ENCODE results near the gene ZNF205. TPM values are rescaled to one million over a fixed set of nuclear protein-coding genes. Genes with fewer than 3 reads are reported as not detected.

The ZNF205 gene
- total and polyA plus RNA-seq, 2 of the 4 experiments (the other 2 are of a cell fraction) = 8.2 to 12.7 TPM

DNA sequence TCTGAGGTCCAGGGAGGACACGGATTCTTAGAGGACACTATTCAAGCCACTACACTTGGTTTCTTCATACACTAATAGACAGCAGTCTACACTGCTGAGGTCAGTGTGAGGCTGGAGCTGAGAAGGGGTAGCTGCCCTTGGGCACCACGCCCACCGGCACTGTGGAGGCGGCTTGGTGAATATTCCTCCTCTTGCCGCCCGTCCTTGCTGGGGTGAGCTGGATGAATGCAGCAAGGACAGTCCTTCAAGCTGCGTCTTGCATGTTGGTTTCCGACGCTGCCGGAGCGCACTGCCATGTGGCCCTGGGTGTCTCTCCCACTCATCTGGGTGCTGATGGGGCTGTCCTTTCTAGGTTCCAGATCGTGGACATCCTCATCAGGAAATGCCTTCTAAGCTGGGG is 2.6 kb downstream of the ZNF205 start:
- Histone ChIP-seq H3K56ac (ENCODE audit: extremely low read depth, insufficient read depth, low read length) (no peak overlapping the region), H3K23ac (ENCODE audit: low read depth, low read length) (no peak overlapping the region; the same call in 1 of the 2 replicates), H4K5ac (ENCODE audit: low read depth, low read length) (no peak overlapping the region), H3K9me1 (ENCODE audit: insufficient read depth, low read length) (peaks cover 2% of the 10 kb centered on the region; the same call in 1 of the 2 replicates), H4K20me1 (ENCODE audit: insufficient read depth, low read length) (no peaks in the 10 kb centered on the region), H4K8ac (ENCODE audit: low read depth in 2 of 2, low read length in 2 of 2) (no peak overlapping the region), H3K4ac (ENCODE audit: low read depth, low read length) (no peak overlapping the region), H2AFZ (replicated peaks; ENCODE audit: low read length, poor library complexity) (no peak overlapping the region), H2BK20ac (ENCODE audit: low read depth, low read length) (no peak overlapping the region), H2AK9ac (replicated peaks; ENCODE audit: low read depth, low read length, poor library complexity) (no peak overlapping the region), H3K4me3 (ENCODE audit: insufficient read depth, low read depth, low read length) (no peak overlapping the region), H3K14ac (replicated peaks; ENCODE audit: low read depth, low read length) (no peak overlapping the region), H3K79me1 (ENCODE audit: low read depth in 1 of 2, low read length in 2 of 2) (peaks cover 27 to 34% of the 10 kb centered on the region in 2 experiments), H3K4me1 (ENCODE audit: control insufficient read depth, insufficient read depth, low read length) (peaks cover 9% of the 10 kb centered on the region), H3K27ac (ENCODE audit: insufficient read depth, low read length) (no peak overlapping the region), H3K9me3 (ENCODE audit: control insufficient read depth, insufficient read depth, low read length) (no peaks in the 10 kb centered on the region), H3K4me2 (ENCODE audit: low read depth, low read length) (no peak overlapping the region), H3K18ac (ENCODE audit: low read depth, low read length) (no peak overlapping the region), H3K9ac (ENCODE audit: low read depth, low read length) (no peak overlapping the region), H4K91ac (ENCODE audit: insufficient read depth, low read depth, low read length) (no peak overlapping the region), H2BK5ac (ENCODE audit: low read depth, low read length, poor library complexity, severe bottlenecking) (no peak overlapping the region), H2BK15ac (ENCODE audit: low read depth, low read length) (no peak overlapping the region), H3K36me3 (ENCODE audit: control insufficient read depth, insufficient read depth, low read length) (peaks cover 36% of the 10 kb centered on the region), H2BK120ac (ENCODE audit: low read depth, low read length) (no peak overlapping the region), H2AK5ac (ENCODE audit: low read depth, low read length) (no peak overlapping the region), H3K27me3 (ENCODE audit: control insufficient read depth, insufficient read depth, low read length) (no peaks in the 10 kb centered on the region)
- POLR2A ChIA-PET (ENCODE audit: unreplicated experiment) = no interaction called here
- CTCF ChIA-PET = no interaction called here
- no TSS peak for BruUV-seq (replicated peaks)
- dilution Hi-C loops (cut with HindIII; ENCODE audit: low sequenced_read_pairs, unreplicated experiment) = no loop called here
- WGBS, 2 experiments (ENCODE audit: extremely low coverage in 2 of 2, insufficient read length in 1 of 2) = 82% methylated on average over 5 of the region's 12 CpGs; no CpG with 5 or more reads in 1 of the 2 experiments
- in situ Hi-C loops (cut with MboI; ENCODE audit: low sequenced_read_pairs) = no loop called here
- no peak for ATAC-seq (ENCODE audit: low read depth)
- intact Hi-C loops (cut with micrococcal nuclease) = no loop called here
- TF ChIP-seq, protein P1, sequence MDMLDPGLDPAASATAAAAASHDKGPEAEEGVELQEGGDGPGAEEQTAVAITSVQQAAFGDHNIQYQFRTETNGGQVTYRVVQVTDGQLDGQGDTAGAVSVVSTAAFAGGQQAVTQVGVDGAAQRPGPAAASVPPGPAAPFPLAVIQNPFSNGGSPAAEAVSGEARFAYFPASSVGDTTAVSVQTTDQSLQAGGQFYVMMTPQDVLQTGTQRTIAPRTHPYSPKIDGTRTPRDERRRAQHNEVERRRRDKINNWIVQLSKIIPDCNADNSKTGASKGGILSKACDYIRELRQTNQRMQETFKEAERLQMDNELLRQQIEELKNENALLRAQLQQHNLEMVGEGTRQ (IDR thresholded peaks at IDR 0.05; ENCODE audit: low read depth, low read length) = no peak
- TF ChIP-seq POLR2A (IDR thresholded peaks at IDR 0.05; ENCODE audit: low read depth, low read length) (no peak), BHLHE40 (IDR thresholded peaks at IDR 0.05; ENCODE audit: low read depth, low read length) (no peak), NFE2L2 (IDR thresholded peaks at IDR 0.05; ENCODE audit: low read depth, low read length) (no peak), RAD21 (IDR thresholded peaks at IDR 0.05; ENCODE audit: low read length) (no peak), RCOR1 (IDR thresholded peaks at IDR 0.05; ENCODE audit: insufficient replicate concordance, low read length) (no peak), SMC3 (IDR thresholded peaks at IDR 0.05; ENCODE audit: low read depth, low read length) (no peak)
- TF ChIP-seq, protein P2, sequence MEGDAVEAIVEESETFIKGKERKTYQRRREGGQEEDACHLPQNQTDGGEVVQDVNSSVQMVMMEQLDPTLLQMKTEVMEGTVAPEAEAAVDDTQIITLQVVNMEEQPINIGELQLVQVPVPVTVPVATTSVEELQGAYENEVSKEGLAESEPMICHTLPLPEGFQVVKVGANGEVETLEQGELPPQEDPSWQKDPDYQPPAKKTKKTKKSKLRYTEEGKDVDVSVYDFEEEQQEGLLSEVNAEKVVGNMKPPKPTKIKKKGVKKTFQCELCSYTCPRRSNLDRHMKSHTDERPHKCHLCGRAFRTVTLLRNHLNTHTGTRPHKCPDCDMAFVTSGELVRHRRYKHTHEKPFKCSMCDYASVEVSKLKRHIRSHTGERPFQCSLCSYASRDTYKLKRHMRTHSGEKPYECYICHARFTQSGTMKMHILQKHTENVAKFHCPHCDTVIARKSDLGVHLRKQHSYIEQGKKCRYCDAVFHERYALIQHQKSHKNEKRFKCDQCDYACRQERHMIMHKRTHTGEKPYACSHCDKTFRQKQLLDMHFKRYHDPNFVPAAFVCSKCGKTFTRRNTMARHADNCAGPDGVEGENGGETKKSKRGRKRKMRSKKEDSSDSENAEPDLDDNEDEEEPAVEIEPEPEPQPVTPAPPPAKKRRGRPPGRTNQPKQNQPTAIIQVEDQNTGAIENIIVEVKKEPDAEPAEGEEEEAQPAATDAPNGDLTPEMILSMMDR (conservative IDR thresholded peaks at IDR 0.05; ENCODE audit: low read depth, low read length) = no peak
- no peak for DNase-seq
